ENCODE results near the gene LPIN2. TPM values are rescaled to one million over a fixed set of nuclear protein-coding genes. Genes with fewer than 3 reads are reported as not detected.
"Not testable (repeated sequence)": the region's sequence is repeated elsewhere in the genome, so short reads cannot be mapped to it uniquely, and the experiment has no call there.

Gene LPIN2
- total RNA-seq, 1 donor from 2014 or later = 40.3 TPM

DNA sequence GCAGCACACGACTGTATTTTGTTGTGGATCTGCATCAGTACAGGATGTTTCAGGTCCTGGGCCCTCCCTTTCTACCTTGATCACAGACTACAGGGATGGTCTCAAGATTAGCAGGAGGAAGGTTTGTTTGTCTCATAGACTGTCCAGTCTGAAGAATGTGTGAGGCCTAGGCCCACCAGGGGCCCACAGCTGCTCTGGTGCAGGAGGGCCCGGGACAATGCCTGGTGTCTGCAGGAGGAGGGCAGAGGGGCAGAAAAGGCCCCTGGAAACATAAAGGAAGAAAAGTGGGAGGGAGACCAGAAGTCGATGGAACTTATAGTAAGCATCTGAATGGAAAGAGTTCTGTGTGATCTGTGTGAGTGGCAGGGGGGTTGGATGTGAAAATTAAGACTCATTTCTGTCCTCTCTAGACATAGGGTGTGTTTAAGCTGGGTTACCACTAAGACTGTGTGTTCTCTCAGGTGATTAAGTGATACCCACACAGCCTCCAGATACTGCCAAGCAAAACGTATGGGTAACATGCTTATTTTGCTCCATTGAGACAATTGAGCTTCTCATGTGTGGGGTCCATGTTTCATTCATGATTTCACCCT, 33.4 kb upstream of the LPIN2 start:
- ATAC-seq (no peak), DNase-seq (ENCODE audit: low spot score) (no peak)
- intact Hi-C loops (cut with DNase I) = no loop called here

DNA sequence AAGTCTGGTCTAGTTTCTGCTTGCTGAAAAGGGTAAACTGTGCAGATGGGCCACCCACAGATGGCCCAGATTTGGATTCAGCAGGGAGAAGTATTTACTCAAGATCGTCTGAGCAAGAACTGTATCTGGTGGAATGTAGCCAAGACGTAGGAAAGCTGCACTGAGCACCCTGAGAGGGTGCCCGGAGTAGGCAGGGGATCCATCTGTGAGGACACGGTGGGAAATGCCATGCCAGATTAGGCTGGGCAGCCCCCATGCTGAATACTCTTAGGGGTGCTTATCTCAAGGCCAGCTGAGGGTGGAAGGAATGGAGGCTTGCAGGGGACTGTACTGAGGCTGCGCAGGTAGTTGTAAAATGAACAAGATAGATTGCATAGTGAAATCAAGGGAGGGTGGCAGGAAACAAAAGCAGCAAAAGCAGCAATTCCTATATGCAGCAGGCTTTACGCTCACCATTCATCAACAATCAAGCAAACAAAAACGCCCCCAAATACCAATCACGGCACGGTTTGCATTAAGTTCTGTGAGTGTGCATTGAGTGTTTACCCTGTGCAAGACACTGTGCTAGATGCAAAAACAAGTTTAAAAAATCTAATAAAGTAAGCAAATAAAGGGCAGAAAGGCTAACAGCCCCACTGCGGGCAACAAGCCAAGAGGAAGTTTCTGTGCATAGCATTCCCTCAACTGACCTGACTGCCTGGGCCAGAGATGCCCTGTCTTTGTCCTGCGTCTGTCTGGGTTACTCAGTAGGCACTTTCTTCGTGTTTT, 32.2 kb upstream of the LPIN2 start:
- ATAC-seq (peak; percentile 34), DNase-seq (ENCODE audit: low spot score) (peak; percentile 65)
- intact Hi-C loops (cut with DNase I) = no loop called here

DNA sequence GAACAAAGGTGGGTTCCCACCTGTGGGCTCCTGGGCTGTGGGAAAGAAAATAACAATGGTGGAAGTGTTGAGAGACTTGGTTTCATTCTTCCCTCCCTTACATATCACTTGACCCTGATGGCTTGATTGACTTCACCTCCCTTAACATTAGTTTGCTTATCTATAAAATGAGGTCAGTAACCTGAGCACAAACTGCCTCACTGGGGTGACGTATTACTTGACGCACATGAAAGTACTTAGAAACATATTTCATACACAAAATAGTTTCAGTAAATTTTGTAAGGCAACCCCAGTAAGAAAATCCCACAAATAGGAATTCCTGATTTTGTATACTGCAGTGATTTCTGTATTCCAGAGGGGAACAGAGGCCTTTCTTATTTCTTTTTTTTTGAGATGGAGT, 29.4 kb upstream of the LPIN2 start:
- intact Hi-C loops (cut with DNase I) = no loop called here
- DNase-seq (ENCODE audit: low spot score) = no peak
- no peak for ATAC-seq

DNA sequence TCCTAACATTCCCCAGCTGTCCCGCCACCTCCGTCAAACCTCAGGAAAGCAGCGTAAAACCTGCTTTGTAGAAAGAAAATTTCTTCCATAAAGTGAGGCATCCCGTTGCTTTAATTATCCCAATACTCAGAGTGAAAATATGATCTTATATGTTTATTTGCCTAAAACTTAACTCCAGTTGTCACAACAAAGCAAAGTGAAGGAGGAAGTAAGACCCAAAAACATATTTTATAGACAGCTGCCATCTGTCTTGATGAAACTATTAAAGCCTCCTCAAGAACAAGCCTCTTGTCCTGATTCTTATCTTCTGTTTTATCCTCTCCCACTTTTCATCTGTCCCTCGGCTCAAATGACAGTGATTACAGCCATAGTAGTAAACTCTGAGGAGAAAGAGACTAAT, 28.9 kb upstream of the LPIN2 start:
- intact Hi-C loops (cut with DNase I) = no loop called here
- ATAC-seq (no peak), DNase-seq (ENCODE audit: low spot score) (no peak)

DNA sequence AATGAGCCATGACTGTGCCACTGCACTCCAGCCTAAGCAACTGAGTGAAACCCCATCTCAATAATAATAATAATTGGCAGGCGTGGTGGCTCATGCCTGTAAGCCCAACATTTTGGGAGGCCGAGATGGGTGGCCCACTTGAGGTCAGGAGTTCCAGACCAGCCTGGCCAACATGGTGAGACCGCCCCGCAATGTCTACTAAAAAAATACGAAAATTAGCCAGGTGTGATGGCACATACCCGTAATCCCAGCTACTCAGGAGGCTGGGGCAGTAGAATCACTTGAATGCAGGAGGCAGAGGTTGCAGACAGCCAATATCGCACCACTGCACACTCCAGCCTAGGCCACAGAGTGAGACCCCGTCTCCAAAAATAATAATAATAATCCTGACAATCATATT, 27.9 kb upstream of the LPIN2 start:
- intact Hi-C loops (cut with DNase I) = no loop called here
- no peak for DNase-seq (ENCODE audit: low spot score)

DNA sequence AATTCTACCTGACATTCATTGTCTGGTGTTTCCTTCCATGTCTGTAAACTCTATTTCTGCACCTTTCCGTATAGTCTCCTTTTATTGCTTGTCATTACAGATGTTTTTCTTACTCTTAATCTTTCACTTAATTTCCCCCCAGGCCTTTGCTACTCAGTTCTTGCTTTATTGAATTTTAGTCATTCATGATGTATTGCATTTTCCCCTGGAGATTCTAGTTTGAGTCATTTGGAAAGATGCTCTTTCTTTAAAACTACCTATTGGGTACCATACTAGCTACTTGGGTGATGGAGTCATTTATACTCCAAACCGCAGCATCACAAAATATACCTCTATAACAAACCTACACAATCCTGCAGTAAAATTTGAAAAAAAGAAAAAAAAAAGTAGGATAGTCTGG, 27.2 kb upstream of the LPIN2 start:
- ATAC-seq = no peak
- intact Hi-C loops (cut with DNase I) = no loop called here
- no peak for DNase-seq (ENCODE audit: low spot score)

More for the DNA sequence above, 27.9 kb upstream of the LPIN2 start:
- no peak for ATAC-seq

DNA sequence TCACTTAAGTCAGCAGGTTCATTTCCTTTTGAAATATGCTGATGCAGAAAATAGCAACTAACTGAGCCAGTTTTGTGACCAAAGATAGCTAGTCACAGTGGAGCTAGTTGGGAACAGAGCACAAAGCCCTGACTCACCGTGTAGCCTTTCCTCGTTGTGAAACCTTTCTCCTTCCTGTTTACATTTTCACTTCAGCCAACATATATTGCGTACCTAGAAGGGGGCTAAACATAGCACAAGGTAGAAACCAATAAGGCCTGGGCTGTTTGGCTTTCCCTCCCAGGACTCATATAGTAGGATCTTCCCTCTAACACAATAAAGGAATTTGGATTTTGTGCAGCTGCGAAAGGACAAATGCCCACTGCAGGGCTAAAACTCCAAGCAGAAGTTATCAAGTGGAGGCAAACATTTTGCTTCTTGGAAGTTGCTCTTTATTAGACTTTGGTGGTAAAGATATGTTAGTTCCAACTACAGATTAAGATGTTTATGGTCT, 24.5 kb upstream of the LPIN2 start:
- DNase-seq (ENCODE audit: low spot score) (no peak), ATAC-seq (peak; percentile 65)
- intact Hi-C loops (cut with DNase I) = no loop called here

DNA sequence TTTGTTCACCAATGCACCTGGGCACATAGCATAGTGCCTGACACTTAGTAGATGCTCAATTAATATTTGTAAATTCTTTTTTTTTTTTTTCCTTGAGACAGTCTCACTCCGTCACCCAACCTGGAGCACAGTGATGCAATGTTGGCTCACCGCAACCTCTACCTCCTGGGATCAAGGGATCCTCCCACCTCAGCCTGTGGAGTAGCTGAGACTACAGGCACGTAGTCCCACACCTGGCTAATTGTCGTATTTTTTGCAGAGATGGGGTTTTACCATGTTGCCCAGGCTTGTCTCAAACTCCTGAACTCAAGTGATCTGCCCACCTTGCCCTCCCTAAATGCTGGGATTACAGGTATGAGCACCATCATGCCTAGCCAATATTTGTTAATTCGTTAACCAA, 23.2 kb upstream of the LPIN2 start:
- DNase-seq (ENCODE audit: low spot score) = no peak
- no peak for ATAC-seq
- intact Hi-C loops (cut with DNase I) = no loop called here

DNA sequence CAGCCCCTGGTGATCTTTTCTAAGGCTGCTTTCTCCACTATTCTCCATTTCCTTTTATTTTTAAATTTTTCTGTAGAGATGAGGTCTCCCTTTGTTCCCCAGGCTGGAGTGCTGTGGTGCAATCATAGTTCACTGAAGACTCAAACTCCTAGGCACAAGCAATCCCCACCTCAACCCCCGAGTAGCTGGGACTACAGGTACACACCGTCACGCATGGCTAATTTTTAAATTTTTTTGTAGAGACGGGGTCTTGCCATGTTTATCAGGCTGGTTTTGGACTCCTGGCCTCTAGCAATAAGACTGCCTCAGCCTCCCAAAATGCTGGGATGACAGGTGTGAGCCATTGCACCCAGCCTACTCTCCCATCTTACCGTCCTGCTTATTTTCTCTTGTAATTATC, 22.7 kb upstream of the LPIN2 start:
- intact Hi-C loops (cut with DNase I) = no loop called here
- DNase-seq (ENCODE audit: low spot score) = no peak
- no peak for ATAC-seq

DNA sequence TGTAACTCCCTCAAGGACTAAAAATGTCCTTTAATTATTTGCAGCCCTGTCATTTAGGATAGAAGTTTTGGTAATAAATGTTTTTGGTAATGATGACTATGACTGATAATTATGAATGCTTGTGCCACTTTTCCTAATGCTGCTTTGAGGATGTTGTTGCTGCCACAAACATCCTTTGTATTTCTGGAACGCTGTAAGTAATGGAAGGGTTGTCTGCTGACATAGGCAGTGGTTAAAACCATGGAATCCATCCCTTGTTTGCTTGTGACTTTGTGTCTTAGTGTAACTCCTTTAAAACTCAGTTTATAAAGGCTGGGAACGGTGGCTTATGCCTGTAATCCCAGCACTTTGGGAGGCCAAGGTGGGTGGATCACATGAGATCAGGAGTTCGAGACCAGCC, 19.8 kb upstream of the LPIN2 start:
- ATAC-seq = no peak
- intact Hi-C loops (cut with DNase I) = no loop called here
- no peak for DNase-seq (ENCODE audit: low spot score)

DNA sequence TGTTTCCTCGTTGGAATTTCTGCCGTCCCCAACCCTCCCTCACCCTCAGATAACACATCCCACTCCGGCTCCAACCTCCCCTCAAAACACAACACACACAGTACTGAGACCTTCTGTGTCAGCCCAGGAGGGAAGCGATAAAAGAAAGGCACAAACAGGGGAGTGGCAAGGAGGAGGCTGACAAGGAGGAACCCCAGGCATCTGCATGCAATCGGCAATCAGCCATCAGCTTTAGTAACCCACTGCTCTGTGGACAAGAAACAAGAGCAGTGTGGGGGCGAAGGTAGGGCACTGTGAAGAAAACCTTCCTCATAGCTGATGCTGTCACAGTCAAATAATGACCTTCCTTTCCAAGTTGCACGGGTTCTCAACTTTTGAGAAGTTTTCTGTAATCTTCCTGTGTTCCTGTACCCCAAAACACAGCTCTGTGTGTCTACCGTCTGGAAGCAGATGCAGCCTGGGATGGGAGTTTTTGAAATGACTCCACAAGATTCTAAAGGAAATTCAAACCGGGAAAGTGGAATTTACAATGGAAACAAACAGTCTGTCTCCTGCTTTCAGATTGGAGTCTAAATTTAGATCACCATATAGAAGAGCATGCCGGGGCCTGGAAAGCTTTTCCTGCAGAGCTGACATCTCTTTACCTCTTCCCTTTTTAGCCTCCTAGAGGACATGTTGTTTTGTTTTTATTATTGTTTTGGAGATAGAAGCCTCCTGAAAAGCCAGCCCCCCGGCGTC, 16.4 kb upstream of the LPIN2 start:
- peak; percentile 36 for ATAC-seq
- intact Hi-C loops (cut with DNase I) = no loop called here

DNA sequence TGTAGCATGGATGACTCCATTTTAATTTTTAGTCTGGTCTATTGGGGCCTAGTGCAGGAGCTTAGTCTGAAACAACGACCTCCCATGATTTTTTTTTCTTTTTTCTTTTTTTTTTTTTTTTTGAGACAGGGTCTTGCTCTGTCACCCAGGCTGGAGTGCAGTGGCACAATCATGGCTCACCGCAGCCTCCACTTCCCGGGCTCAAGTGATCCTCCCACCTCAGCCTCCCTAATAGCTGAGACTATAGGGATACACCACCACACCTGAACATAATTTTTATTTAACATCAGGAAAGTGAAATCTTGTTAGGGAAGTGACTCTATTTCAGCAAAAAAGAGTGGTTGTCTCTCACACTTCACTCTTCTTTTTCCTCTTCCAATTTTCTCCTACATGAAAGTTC, 15.2 kb upstream of the LPIN2 start:
- DNase-seq (ENCODE audit: low spot score); intact Hi-C loops (cut with DNase I): not testable (repeated sequence)
- ATAC-seq = peak; percentile 11

More for the DNA sequence above, 16.4 kb upstream of the LPIN2 start:
- no peak for DNase-seq (ENCODE audit: low spot score)

DNA sequence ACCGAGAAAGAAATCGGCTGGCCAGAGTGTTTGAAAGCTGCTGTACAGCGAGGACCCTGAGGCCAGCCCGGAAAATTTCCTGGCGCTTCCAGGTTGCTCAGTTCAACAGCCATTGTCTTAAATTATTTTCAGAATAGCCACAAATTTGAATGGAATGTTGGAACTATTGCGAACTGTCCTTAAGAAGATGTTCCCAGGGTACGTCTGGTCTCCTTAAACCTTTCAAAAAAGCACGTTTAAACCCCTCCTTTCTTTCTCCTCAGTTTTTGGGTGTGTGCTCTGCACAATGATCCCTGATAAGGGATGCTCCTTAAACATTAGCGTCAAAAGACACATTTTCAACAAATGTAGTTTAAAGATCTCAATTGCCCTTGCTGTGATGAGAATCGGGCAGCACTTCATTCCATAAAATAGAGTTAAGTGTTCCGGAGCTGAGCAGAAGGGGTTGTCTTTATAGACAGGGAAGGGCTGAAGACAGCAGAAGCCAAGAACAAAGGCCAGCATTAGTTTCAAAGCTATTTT, 14.5 kb upstream of the LPIN2 start:
- DNase-seq (ENCODE audit: low spot score) (no peak), ATAC-seq (peak; percentile 46)
- intact Hi-C loops (cut with DNase I) = no loop called here

DNA sequence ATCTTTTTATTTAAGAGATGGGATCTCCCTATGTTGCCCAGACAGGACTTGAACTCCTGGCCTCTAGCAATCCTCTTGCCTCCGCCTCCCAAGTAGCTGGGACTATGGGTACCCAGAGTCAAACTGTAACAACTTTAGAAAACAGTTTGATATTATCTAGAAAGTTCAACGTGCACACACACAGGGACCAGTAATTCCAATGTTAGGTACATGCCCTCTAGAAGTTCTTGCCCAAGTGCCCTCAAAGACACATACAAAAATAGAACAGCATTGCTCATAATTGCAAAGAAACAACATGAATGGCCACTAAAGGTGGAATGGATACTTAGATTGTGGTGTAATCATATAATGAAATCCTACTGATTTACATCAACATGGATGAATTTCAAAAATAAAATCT, 12.6 kb upstream of the LPIN2 start:
- intact Hi-C loops (cut with DNase I) = no loop called here
- DNase-seq (ENCODE audit: low spot score) = no peak
- no peak for ATAC-seq

DNA sequence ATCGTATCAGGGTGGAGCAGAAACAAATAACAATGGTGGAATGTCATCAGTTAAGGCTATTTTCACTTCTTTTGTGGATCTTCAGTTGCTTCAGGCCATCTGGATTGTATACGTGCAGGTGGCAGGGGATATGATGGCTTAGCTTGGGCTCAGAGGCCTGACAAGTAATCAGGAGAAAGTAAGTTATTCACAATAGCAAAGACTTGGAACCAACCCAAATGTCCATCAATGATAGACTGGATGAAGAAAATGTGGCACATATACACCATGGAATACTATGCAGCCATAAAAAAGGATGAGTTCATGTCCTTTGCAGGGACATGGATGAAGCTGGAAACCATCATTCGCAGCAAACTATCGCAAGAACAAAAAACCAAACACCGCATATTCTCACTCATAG, 10.7 kb upstream of the LPIN2 start:
- intact Hi-C loops (cut with DNase I); ATAC-seq; DNase-seq (ENCODE audit: low spot score): not testable (repeated sequence)

DNA sequence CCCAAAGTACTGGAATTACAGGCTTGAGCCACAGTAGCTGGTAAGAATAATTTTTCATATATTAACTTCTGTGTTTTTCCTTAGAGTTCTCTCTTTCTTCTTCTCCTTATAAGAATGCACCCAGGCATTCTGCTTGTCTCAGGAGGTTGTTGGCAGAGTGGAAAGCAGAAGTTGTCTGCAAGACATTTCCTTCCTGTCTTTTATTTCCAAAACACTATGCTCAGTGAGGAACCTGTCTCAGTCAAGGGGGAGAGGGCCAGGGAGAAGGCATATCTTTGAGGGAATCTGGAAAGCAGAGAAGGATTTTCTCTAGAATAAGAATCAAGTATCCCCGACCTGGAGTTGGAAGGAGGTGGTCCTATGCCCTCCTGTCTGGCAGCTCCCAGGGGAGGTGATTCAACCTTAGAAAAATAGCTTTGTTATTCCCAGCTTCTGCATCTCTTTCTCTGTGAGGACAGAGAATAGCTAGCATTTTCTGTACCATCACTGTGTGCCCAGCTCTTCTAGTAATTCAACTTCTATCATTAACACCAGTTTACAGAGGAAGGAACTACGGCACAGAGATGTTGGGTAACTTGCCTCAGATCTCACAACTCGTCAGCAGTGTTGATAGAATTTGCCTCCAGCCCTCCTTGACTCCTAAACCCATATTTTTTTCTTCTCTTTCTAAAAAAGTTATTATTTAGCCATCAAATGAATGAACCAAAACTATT, 3.8 kb upstream of the LPIN2 start:
- DNase-seq (ENCODE audit: low spot score) (no peak), ATAC-seq (no peak)
- intact Hi-C loops (cut with DNase I) = no loop called here

DNA sequence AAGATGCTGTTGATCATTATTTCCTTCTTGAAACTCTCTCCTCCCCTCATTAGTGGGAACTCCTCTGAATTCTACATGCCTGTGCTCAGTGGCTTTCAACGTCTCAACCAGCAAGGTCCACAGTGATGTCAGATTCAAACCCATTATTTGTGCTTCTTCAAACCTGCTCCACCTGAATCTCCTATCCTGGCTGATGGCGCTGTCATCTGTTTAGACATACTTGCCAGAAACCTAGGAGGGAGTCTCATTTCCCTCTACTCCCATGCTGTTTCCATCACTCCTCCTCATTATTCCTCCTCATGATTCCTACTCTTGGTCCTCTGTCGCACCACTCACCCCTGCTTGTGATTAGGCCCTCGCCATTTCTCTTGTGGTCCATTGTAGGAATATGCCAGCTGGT, 2.9 kb upstream of the LPIN2 start:
- ATAC-seq (no peak), DNase-seq (ENCODE audit: low spot score) (no peak)
- intact Hi-C loops (cut with DNase I) = no loop called here

DNA sequence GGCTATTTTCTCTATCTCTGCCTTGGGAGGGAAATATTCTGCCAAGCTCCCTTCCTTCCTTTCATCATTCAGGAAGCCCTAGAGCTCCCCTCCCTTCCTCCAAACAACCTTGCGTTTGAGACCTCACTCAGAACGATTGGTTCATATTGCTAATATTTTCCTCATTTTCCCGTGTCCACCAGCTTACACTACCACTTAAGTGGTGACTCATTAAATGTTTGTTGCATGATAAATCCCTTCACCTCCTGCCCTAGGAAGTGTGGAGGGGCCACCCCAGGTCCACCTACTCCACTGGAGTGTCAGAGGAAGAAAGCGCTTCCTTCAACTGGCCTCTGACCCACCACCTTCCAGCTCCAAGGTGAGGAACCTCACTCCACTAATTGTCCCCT, 2.3 kb upstream of the LPIN2 start:
- intact Hi-C loops (cut with DNase I) = no loop called here
- no peak for DNase-seq (ENCODE audit: low spot score)
- ATAC-seq = no peak

DNA sequence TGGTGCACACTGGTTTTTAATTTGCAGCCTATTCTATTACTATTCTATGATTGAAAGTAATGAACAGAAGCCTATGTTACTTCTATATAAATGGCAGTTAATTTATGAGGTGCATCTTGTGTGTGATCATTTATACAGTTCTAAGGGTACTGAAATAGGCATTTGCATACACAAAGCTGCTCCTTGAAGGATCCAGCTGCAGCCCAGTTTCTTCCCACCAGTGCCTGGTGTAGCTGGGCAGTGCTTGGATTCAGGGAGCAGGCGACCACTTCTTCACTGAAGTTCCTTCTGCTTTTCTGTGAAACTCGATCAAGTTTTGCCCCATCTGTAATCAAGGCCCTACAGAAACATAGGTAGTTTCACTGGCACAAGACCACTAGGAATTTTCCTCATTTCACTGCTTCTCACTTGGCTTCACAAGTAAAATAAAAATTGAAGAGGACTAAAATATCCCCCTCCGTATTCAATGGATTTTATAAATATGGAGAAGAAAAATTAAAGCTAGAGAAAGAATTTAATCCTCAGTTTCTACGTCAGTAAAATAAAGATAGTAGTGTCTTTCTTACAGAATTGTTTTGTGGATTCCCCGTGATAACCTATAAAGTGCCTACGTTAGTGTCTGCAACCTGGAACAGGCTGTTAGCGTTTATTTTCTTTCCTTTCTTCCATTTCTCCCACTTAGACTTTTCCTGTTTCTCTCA, 1.7 kb upstream of the LPIN2 start:
- intact Hi-C loops (cut with DNase I) = no loop called here
- peak; percentile 14 for ATAC-seq
- no peak for DNase-seq (ENCODE audit: low spot score)

Data from sciatic nerve (tissue), 2 donors.